HepG2 (cell line): ENCODE data around the gene RPS6KL1. TPM values are rescaled to one million over a fixed set of nuclear protein-coding genes. Genes with fewer than 3 reads are reported as not detected.
A peak's percentile ranks its signal among the peaks of the same experiment; 100 is the strongest.

ENCODE experiments used
- AGO2 ChIP-seq: fragments of 200-400 bp; formaldehyde crosslinking; optimal IDR thresholded peaks from 2 replicates; pipeline ENCODE3; 2017; ENCODE audit warnings: mild to moderate bottlenecking, low read depth, low read length, moderate library complexity
- ARNT2 ChIP-seq: sonication (generic); formaldehyde crosslinking; IDR thresholded peaks from 2 replicates; pipeline ENCODE4 v1.8.0; 2022; ENCODE audit warnings: mild to moderate bottlenecking, low read depth, missing genetic modification reagents, moderate library complexity
- FOSL1 ChIP-seq: sonication (generic); formaldehyde crosslinking; IDR thresholded peaks from 2 replicates; pipeline ENCODE4 v1.9.0; 2021; ENCODE audit warnings: missing genetic modification reagents, borderline replicate concordance
- GLI4 ChIP-seq: sonication (generic); formaldehyde crosslinking; IDR thresholded peaks from 2 replicates; pipeline ENCODE4 v1.5.1; 2020; ENCODE audit warnings: missing genetic modification reagents, mild to moderate bottlenecking, moderate library complexity, borderline replicate concordance
- MEF2D ChIP-seq: sonication (generic); formaldehyde crosslinking; IDR thresholded peaks from 2 replicates; pipeline ENCODE4 v1.5.1; 2020; ENCODE audit warnings: mild to moderate bottlenecking, missing genetic modification reagents
- POLR2AphosphoS5 ChIP-seq: IDR thresholded peaks from 2 replicates; pipeline ENCODE4 v1.6.1; 2012; ENCODE audit warnings: low read depth, low read length
- RXRA ChIP-seq: sonication (generic); formaldehyde crosslinking; IDR thresholded peaks from 2 replicates; pipeline ENCODE4 v1.5.1; 2020; ENCODE audit warnings: missing genetic modification reagents
- SNAPC2 ChIP-seq: sonication (generic); formaldehyde crosslinking; IDR thresholded peaks from 2 replicates; pipeline ENCODE4 v1.8.1; 2022; ENCODE audit warnings: mild to moderate bottlenecking, missing genetic modification reagents
- TAF1 ChIP-seq: sonication (generic); formaldehyde crosslinking; IDR thresholded peaks from 2 replicates; pipeline ENCODE4 v1.4.0; 2020; ENCODE audit warnings: missing genetic modification reagents
- TAF15 ChIP-seq: fragments of 200-400 bp; formaldehyde crosslinking; IDR thresholded peaks from one replicate; pipeline ENCODE4 v1.6.1; 2018; ENCODE audit warnings: mild to moderate bottlenecking, low read depth, low read length; ENCODE audit not compliant: poor library complexity, severe bottlenecking
- ZFY ChIP-seq: sonication (generic); formaldehyde crosslinking; IDR thresholded peaks from 2 replicates; pipeline ENCODE4 v1.4.0; 2020; ENCODE audit warnings: missing genetic modification reagents
- ZMAT3 ChIP-seq: sonication (generic); formaldehyde crosslinking; conservative IDR thresholded peaks from 2 replicates; pipeline ENCODE4 v1.7.0; 2021; ENCODE audit warnings: missing genetic modification reagents
- ZNF543 ChIP-seq: sonication (generic); formaldehyde crosslinking; IDR thresholded peaks from 2 replicates; pipeline ENCODE4 v1.4.0; 2020; ENCODE audit warnings: mild to moderate bottlenecking, missing genetic modification reagents
- ZNF569 ChIP-seq: sonication (generic); formaldehyde crosslinking; IDR thresholded peaks from 2 replicates; pipeline ENCODE4 v1.5.0; 2020; ENCODE audit warnings: mild to moderate bottlenecking, missing genetic modification reagents, moderate library complexity, borderline replicate concordance
- ZNF816 ChIP-seq: sonication (generic); formaldehyde crosslinking; IDR thresholded peaks from 2 replicates; pipeline ENCODE4 v1.8.0; 2022; ENCODE audit warnings: missing genetic modification reagents, mild to moderate bottlenecking, borderline replicate concordance
- polyA plus RNA-seq, 8 experiments: library from polyadenylated mRNA; depleted of rRNA in 3 of 8; stranded (reverse) in 7 of 8; unstranded in 1 of 8; fragments of >200 nt; fragmentation: Illumina TruSeq in 4 of 8; extraction: Trizol in 4 of 8; gene quantifications; 2 replicates each; pipeline versions ENCODE4 v1.2.1 to v1.2.3, GENCODE V29; 2011 to 2016; ENCODE audit warnings: low read depth in 4 of 8, missing spikeins in 1 of 8, mixed read lengths in 1 of 8; ENCODE audit not compliant: insufficient read depth in 1 of 8
- total RNA-seq, 5 experiments: library from RNA; depleted of rRNA; stranded (reverse); fragments of >200 nt; fragmentation: Illumina TruSeq; extraction: Trizol; gene quantifications; 2 replicates each; pipeline ENCODE4 v1.2.3, GENCODE V29; 2016; ENCODE audit warnings: low read depth in 1 of 5
- TF ChIP-seq, protein P1 (sequence below): sonication (generic); formaldehyde crosslinking; IDR thresholded peaks from 2 replicates; pipeline ENCODE4 v1.4.0; 2020; ENCODE audit warnings: mild to moderate bottlenecking, missing genetic modification reagents
- TF ChIP-seq, protein P2 (sequence below): sonication (generic); formaldehyde crosslinking; IDR thresholded peaks from 2 replicates; pipeline ENCODE4 v1.4.0; 2020; ENCODE audit warnings: missing genetic modification reagents
- TF ChIP-seq, protein P3 (sequence below): sonication (generic); formaldehyde crosslinking; IDR thresholded peaks from 2 replicates; pipeline ENCODE4 v1.4.0; 2020; ENCODE audit warnings: mild to moderate bottlenecking, missing genetic modification reagents, borderline replicate concordance
- TF ChIP-seq, protein P4 (sequence below): sonication (generic); formaldehyde crosslinking; IDR thresholded peaks from 2 replicates; pipeline ENCODE4 v1.8.0; 2022; ENCODE audit warnings: mild to moderate bottlenecking, missing genetic modification reagents, borderline replicate concordance
- TF ChIP-seq, protein P5 (sequence below): sonication (generic); formaldehyde crosslinking; IDR thresholded peaks from 2 replicates; pipeline ENCODE4 v1.5.0; 2020; ENCODE audit warnings: missing genetic modification reagents, mild to moderate bottlenecking, borderline replicate concordance

The RPS6KL1 gene
- total and polyA plus RNA-seq, 2 of the 13 experiments (the other 11 are each of a cell fraction or from before 2014, with no cell fraction given): 6.5 to 11.5 TPM

DNA sequence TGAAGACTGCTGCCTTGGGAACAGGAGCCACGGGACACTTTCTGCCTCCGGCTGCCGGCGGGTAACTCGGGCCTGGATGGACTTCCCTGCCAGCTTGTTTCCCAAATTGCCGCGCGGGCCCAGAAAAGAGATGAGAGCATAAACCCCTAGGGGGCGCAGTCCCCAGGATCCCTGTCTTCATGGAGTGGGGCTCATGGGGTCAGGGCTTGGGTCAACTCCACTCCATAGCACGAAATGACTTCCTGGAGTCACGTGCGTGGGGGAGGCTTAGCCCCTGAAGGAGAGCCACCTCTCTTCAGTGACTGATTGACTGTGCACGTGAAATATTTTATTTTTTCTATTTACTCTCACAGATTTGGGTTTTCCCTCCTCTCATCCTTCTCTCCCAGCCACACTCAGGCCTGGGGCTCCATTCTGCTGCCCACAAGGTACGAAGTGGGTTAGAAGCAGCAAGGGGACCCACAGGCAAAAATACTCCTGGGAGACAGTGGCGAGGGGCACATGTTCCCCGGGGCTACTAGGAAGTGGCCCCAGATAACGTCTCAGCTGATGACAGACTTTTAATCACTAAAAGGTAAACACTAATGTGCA, 22.3 kb upstream of the RPS6KL1 start (continued):
- TF ChIP-seq, protein P1, sequence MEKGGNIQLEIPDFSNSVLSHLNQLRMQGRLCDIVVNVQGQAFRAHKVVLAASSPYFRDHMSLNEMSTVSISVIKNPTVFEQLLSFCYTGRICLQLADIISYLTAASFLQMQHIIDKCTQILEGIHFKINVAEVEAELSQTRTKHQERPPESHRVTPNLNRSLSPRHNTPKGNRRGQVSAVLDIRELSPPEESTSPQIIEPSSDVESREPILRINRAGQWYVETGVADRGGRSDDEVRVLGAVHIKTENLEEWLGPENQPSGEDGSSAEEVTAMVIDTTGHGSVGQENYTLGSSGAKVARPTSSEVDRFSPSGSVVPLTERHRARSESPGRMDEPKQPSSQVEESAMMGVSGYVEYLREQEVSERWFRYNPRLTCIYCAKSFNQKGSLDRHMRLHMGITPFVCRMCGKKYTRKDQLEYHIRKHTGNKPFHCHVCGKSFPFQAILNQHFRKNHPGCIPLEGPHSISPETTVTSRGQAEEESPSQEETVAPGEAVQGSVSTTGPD (CRISPR knock-in tag): no peak
- TF ChIP-seq, protein P2, sequence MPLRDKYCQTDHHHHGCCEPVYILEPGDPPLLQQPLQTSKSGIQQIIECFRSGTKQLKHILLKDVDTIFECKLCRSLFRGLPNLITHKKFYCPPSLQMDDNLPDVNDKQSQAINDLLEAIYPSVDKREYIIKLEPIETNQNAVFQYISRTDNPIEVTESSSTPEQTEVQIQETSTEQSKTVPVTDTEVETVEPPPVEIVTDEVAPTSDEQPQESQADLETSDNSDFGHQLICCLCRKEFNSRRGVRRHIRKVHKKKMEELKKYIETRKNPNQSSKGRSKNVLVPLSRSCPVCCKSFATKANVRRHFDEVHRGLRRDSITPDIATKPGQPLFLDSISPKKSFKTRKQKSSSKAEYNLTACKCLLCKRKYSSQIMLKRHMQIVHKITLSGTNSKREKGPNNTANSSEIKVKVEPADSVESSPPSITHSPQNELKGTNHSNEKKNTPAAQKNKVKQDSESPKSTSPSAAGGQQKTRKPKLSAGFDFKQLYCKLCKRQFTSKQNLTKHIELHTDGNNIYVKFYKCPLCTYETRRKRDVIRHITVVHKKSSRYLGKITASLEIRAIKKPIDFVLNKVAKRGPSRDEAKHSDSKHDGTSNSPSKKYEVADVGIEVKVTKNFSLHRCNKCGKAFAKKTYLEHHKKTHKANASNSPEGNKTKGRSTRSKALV: no peak
- TF ChIP-seq RXRA (CRISPR knock-in tag): no peak
- no peak for TF ChIP-seq POLR2AphosphoS5
- TF ChIP-seq ZNF816: no peak
- no peak for TF ChIP-seq MEF2D (CRISPR knock-in tag)
- no peak for TF ChIP-seq TAF1
- TF ChIP-seq SNAPC2 (CRISPR knock-in tag): no peak
- TF ChIP-seq ZNF569: no peak
- no peak for TF ChIP-seq ZMAT3 (CRISPR knock-in tag)
- TF ChIP-seq, protein P3, sequence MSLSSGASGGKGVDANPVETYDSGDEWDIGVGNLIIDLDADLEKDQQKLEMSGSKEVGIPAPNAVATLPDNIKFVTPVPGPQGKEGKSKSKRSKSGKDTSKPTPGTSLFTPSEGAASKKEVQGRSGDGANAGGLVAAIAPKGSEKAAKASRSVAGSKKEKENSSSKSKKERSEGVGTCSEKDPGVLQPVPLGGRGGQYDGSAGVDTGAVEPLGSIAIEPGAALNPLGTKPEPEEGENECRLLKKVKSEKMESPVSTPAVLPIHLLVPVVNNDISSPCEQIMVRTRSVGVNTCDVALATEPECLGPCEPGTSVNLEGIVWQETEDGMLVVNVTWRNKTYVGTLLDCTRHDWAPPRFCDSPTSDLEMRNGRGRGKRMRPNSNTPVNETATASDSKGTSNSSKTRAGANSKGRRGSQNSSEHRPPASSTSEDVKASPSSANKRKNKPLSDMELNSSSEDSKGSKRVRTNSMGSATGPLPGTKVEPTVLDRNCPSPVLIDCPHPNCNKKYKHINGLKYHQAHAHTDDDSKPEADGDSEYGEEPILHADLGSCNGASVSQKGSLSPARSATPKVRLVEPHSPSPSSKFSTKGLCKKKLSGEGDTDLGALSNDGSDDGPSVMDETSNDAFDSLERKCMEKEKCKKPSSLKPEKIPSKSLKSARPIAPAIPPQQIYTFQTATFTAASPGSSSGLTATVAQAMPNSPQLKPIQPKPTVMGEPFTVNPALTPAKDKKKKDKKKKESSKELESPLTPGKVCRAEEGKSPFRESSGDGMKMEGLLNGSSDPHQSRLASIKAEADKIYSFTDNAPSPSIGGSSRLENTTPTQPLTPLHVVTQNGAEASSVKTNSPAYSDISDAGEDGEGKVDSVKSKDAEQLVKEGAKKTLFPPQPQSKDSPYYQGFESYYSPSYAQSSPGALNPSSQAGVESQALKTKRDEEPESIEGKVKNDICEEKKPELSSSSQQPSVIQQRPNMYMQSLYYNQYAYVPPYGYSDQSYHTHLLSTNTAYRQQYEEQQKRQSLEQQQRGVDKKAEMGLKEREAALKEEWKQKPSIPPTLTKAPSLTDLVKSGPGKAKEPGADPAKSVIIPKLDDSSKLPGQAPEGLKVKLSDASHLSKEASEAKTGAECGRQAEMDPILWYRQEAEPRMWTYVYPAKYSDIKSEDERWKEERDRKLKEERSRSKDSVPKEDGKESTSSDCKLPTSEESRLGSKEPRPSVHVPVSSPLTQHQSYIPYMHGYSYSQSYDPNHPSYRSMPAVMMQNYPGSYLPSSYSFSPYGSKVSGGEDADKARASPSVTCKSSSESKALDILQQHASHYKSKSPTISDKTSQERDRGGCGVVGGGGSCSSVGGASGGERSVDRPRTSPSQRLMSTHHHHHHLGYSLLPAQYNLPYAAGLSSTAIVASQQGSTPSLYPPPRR (CRISPR knock-in tag): no peak
- no peak for TF ChIP-seq TAF15
- peak; percentile 35; the same call in 1 of the 2 replicates for TF ChIP-seq ZFY (CRISPR knock-in tag)
- no peak for TF ChIP-seq GLI4
- TF ChIP-seq AGO2: no peak
- TF ChIP-seq FOSL1 (CRISPR knock-in tag): no peak
- no peak for TF ChIP-seq ZNF543
- no peak for TF ChIP-seq ARNT2 (CRISPR knock-in tag)
- TF ChIP-seq, protein P4, sequence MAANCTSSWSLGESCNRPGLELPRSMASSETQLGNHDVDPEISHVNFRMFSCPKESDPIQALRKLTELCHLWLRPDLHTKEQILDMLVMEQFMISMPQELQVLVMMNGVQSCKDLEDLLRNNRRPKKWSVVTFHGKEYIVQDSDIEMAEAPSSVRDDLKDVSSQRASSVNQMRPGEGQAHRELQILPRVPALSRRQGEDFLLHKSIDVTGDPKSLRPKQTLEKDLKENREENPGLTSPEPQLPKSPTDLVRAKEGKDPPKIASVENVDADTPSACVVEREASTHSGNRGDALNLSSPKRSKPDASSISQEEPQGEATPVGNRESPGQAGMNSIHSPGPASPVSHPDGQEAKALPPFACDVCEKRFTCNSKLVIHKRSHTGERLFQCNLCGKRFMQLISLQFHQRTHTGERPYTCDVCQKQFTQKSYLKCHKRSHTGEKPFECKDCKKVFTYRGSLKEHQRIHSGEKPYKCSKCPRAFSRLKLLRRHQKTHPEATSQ (CRISPR knock-in tag): no peak
- TF ChIP-seq, protein P5, sequence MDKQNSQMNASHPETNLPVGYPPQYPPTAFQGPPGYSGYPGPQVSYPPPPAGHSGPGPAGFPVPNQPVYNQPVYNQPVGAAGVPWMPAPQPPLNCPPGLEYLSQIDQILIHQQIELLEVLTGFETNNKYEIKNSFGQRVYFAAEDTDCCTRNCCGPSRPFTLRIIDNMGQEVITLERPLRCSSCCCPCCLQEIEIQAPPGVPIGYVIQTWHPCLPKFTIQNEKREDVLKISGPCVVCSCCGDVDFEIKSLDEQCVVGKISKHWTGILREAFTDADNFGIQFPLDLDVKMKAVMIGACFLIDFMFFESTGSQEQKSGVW: no peak
